Lower leg skin (tissue), 4 donors: Measurements from ENCODE around the gene ATP8A2. TPM values are rescaled to one million over a fixed set of nuclear protein-coding genes. Genes with fewer than 3 reads are reported as not detected.
"Not testable (repeated sequence)": the region's sequence is repeated elsewhere in the genome, so short reads cannot be mapped to it uniquely, and the experiment has no call there.

ENCODE experiments used
- DNase-seq, 2 donors: peaks; one replicate each; pipeline ENCODE4 v3.0.0-alpha.2; 2019; ENCODE audit warnings: low spot score in 2 of 2
- H3K4me3 ChIP-seq: fragments of 200-600 bp; sonication (generic); 2 replicates; pipeline ENCODE4 v1.5.1; 2017; ENCODE audit warnings: mild to moderate bottlenecking, low read depth; ENCODE audit not compliant: poor library complexity, severe bottlenecking
- POLR2A ChIP-seq, 2 donors: fragments of 450-650 bp; IDR thresholded peaks; one replicate each; pipeline ENCODE4 v1.6.1; 2016 to 2017; ENCODE audit warnings: antibody characterized with exemption in 2 of 2, mild to moderate bottlenecking in 1 of 2, moderate library complexity in 1 of 2
- WGBS, 2 donors: methylation state at CpG; one replicate each; pipeline ENCODE4 v1.1.5; 2018; 5-methylcytosine and 5-hydroxymethylcytosine counted together
- intact Hi-C: fragments of 100-400 bp; cut with DNase I; formaldehyde crosslinking; loops from one replicate; pipeline ENCODE4 v1.15.0; 2023; ENCODE audit warnings: low total_unique reads
- total RNA-seq, 4 donors: library from RNA; depleted of rRNA; stranded (reverse); fragments of >200 nt; gene quantifications; one replicate each; pipeline ENCODE4 v1.1.0, GENCODE V29; 2016
- TF ChIP-seq, protein P1 (sequence below), 3 donors: fragments of 450-650 bp; IDR thresholded peaks; one replicate each; pipeline ENCODE4 v1.5.1; 2016; ENCODE audit warnings: antibody characterized with exemption in 3 of 3, mild to moderate bottlenecking in 3 of 3, moderate library complexity in 2 of 3

The ATP8A2 gene
- total RNA-seq, 4 donors from 2014 or later, result 0.05 to 0.23 TPM; not detected in 2

DNA sequence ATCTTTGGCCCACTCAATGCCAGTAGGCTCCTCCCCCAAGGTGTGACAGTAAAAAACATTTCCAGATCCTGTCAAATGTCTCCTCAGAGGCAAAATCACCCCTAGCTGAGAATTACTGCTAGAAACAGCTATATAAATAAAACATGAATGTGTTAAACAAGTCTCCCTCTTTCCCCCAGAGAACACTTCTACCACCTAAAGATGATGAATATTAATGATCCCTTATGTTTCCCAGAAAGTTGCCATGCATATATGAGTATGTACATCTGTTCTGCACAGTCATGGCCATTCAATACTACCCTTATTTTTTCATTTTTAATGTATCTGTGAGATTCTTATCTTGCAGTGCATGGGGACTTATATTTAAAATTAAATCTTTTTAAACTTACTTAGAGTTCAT, 450.0 kb downstream of the ATP8A2 start:
- TF ChIP-seq, protein P1, sequence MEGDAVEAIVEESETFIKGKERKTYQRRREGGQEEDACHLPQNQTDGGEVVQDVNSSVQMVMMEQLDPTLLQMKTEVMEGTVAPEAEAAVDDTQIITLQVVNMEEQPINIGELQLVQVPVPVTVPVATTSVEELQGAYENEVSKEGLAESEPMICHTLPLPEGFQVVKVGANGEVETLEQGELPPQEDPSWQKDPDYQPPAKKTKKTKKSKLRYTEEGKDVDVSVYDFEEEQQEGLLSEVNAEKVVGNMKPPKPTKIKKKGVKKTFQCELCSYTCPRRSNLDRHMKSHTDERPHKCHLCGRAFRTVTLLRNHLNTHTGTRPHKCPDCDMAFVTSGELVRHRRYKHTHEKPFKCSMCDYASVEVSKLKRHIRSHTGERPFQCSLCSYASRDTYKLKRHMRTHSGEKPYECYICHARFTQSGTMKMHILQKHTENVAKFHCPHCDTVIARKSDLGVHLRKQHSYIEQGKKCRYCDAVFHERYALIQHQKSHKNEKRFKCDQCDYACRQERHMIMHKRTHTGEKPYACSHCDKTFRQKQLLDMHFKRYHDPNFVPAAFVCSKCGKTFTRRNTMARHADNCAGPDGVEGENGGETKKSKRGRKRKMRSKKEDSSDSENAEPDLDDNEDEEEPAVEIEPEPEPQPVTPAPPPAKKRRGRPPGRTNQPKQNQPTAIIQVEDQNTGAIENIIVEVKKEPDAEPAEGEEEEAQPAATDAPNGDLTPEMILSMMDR (IDR thresholded peaks at IDR 0.05), result no peak
- TF ChIP-seq POLR2A (IDR thresholded peaks at IDR 0.05), result no peak
- no peak for DNase-seq
- no peak overlapping the region for H3K4me3 ChIP-seq
- intact Hi-C loops, result no loop called here

DNA sequence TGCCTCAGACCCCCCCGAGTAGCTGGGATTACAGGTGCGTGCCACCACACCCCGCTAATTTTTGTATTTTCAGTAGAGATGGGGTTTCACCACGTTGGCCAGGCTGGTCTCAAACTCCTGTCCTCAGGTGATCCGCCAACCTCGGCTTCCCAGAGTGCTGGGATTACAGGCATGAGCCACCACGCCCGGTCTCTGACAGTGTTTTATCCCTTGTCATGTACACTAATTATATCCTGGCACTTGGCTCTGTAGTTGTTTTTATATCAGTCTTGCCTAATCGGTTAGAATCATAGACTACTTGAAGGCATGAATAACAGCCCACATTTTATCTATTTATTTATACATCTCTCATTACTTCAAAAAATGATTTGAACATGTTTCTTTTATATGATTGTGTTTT, 455.4 kb downstream of the ATP8A2 start:
- DNase-seq, H3K4me3 ChIP-seq, intact Hi-C loops: not testable (repeated sequence)
- 50 to 58% methylated on average over 9 of the region's 9 CpGs for WGBS, 2 donors

DNA sequence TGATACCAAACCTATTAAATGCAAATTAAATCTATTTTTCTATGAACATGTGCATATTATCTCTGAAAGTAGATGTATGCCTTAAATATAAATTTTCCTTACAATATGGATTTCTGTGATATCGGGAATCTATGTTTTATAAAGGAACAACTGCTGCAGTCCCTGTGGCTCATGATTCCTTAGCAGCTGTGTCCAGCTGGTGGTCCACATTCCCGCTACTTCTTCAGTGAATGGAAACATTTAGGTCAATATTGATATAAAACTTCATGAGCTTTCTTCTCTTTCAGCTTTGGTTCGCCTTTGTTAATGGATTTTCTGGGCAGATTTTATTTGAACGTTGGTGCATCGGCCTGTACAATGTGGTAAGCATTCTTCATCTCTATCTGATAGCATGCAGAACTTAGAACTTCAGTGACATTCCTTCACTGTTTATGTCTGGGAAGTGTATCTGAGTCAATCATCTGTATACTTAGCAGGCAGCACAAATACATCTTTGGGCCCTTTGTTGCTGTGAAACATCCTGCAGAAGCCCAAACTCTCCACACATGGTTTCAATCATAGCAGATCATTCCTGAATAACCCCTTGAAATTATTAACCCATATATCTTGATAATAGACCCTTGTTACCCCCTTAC, 456.2 kb downstream of the ATP8A2 start:
- no peak overlapping the region for H3K4me3 ChIP-seq
- WGBS, 2 donors, result 78 to 82% methylated on average over 5 of the region's 5 CpGs
- intact Hi-C loops, result no loop called here
- DNase-seq, result no peak
- TF ChIP-seq, protein P1 (IDR thresholded peaks at IDR 0.05), result no peak
- TF ChIP-seq POLR2A (IDR thresholded peaks at IDR 0.05), result no peak

DNA sequence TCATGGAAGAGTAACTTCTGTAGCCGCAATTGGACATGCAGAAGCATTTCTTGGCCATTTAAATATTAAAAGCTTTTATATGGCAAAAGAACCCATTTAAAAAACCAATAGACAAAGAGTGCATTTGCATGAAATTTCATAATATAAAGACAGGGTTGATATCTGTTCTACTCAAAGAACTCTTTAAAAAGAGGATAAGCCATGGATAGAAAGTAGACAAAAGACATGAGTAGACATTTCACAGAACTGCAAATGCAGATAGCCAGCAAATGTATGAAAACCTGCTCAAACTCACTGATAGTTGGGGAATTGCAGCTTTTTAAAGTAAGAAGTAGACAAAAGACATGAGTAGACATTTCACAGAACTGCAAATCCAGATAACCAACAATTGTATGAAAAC, 462.0 kb downstream of the ATP8A2 start:
- WGBS, 2 donors, result 94 to 98% methylated on average over 1 of the region's 1 CpG
- intact Hi-C loops, result no loop called here
- TF ChIP-seq, protein P1 (IDR thresholded peaks at IDR 0.05), result no peak
- TF ChIP-seq POLR2A (IDR thresholded peaks at IDR 0.05), result no peak
- DNase-seq, result no peak
- H3K4me3 ChIP-seq, result no peak overlapping the region

DNA sequence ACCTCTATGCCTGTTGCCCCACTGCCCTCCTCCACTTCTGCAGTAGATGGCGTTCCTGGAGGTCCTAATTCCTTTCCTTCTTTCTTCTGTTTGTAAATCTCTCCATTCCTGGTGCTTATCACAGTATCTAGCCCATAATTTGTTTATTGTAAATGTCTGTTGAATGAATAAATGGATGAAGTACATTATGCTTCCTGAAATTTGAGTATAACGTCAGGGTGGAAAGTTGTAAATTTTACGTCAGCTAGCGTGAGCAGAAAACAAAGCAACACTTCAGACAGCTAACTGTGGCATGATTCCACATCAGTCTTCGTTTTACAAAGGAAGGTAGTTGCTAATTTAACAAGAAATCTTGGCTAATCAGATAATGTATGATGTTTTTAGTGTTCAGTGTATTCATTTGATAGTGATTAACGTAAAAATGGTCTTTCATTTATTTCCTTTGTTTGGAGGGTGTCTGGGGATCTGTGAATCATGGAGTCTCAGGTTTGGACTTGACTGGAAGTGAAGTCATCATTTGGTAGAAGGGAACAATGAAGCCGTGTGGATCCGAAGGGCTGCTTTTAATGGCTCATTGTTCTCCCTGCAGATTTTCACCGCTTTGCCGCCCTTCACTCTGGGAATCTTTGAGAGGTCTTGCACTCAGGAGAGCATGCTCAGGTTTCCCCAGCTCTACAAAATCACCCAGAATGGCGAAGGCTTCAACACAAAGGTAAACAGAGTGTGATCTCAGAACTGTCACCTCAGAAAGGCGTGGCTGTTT, 465.0 kb downstream of the ATP8A2 start:
- intact Hi-C loops, result no loop called here
- no peak overlapping the region for H3K4me3 ChIP-seq
- DNase-seq, result no peak
- TF ChIP-seq, protein P1 (IDR thresholded peaks at IDR 0.05), result no peak
- no peak for TF ChIP-seq POLR2A (IDR thresholded peaks at IDR 0.05)
- 59 to 61% methylated on average over 12 of the region's 12 CpGs for WGBS, 2 donors

DNA sequence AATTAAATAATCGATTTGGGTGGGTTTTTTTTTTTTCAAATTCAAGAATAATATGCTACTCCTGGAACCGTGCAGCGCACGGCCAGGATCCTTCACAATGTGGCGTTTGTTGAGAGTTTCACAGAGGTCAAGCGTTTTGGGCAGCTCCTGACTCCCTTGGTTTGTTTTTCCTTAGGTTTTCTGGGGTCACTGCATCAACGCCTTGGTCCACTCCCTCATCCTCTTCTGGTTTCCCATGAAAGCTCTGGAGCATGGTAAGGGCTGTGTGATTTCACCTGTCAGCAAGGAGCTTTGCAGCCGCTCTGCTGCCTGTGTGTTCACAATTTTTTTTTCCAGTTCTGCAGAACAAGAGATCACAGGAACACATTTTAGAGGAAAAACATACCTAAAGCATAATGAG, 467.6 kb downstream of the ATP8A2 start:
- no peak for TF ChIP-seq POLR2A (IDR thresholded peaks at IDR 0.05)
- TF ChIP-seq, protein P1 (IDR thresholded peaks at IDR 0.05), result no peak
- no peak overlapping the region for H3K4me3 ChIP-seq
- intact Hi-C loops, result no loop called here
- no peak for DNase-seq
- WGBS, 2 donors, result 87 to 92% methylated on average over 8 of the region's 8 CpGs
